HepG2 (cell line): Measurements from ENCODE around the gene CD53.

ENCODE experiments used
- CBFB ChIP-seq: sonication (generic); formaldehyde crosslinking; IDR thresholded peaks from 2 replicates; pipeline ENCODE4 v1.4.0; 2020; ENCODE audit warnings: missing genetic modification reagents
- MZF1 ChIP-seq: sonication (generic); formaldehyde crosslinking; IDR thresholded peaks from 2 replicates; pipeline ENCODE4 v1.8.1; 2023; ENCODE audit warnings: mild to moderate bottlenecking, missing genetic modification reagents, borderline replicate concordance
- NFE2L1 ChIP-seq: sonication (generic); formaldehyde crosslinking; IDR thresholded peaks from 2 replicates; pipeline ENCODE4 v1.4.0; 2020; ENCODE audit warnings: missing genetic modification reagents, mild to moderate bottlenecking, borderline replicate concordance
- POLR2A ChIP-seq, 2 experiments: IDR thresholded peaks; 2 replicates each; pipeline ENCODE4 v1.6.1; 2011; ENCODE audit warnings: low read depth in 2 of 2, low read length in 2 of 2, mild to moderate bottlenecking in 1 of 2, moderate library complexity in 1 of 2; ENCODE audit not compliant: insufficient read depth in 1 of 2
- POLR2AphosphoS5 ChIP-seq: IDR thresholded peaks from 2 replicates; pipeline ENCODE4 v1.6.1; 2012; ENCODE audit warnings: low read depth, low read length
- SIN3A ChIP-seq: IDR thresholded peaks from 2 replicates; pipeline ENCODE4 v1.6.1; 2011; ENCODE audit warnings: low read depth, mild to moderate bottlenecking, control low read depth, low read length, borderline replicate concordance
- ZNF549 ChIP-seq: sonication (generic); formaldehyde crosslinking; IDR thresholded peaks from 2 replicates; pipeline ENCODE4 v1.5.0; 2020; ENCODE audit warnings: missing genetic modification reagents
- TF ChIP-seq, protein P1 (sequence below): IDR thresholded peaks from 2 replicates; pipeline ENCODE4 v1.6.1; 2016; ENCODE audit warnings: mild to moderate bottlenecking

DNA sequence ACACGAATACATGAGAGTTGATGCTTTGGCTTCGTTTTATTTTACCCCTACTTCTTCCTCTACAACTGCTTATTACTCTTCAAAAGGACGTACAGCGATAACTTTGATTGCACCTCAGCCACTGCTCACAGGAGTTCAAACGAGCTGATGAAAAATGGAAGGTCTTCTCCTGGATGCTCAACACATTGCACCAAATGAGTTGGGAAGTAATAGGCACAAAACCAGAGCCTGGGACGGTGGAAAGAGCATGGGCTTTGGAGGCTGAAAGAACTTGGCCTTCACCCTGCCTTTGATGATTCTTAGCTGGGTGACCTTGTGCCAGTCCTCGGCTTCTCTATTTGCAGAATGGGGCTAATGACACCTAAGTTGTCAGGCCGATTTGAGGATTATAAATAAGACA is 4.8 kb downstream of the CD53 start:
- TF ChIP-seq, protein P1, sequence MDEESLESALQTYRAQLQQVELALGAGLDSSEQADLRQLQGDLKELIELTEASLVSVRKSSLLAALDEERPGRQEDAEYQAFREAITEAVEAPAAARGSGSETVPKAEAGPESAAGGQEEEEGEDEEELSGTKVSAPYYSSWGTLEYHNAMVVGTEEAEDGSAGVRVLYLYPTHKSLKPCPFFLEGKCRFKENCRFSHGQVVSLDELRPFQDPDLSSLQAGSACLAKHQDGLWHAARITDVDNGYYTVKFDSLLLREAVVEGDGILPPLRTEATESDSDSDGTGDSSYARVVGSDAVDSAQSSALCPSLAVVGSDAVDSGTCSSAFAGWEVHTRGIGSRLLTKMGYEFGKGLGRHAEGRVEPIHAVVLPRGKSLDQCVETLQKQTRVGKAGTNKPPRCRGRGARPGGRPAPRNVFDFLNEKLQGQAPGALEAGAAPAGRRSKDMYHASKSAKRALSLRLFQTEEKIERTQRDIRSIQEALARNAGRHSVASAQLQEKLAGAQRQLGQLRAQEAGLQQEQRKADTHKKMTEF, result no peak
- no peak for TF ChIP-seq ZNF549 (CRISPR knock-in tag)
- TF ChIP-seq MZF1 (CRISPR knock-in tag), result no peak
- TF ChIP-seq NFE2L1 (CRISPR knock-in tag), result no peak
- no peak for TF ChIP-seq POLR2AphosphoS5
- TF ChIP-seq SIN3A, result no peak
- no peak for TF ChIP-seq POLR2A (IDR thresholded peaks at IDR 0.05; ENCODE audit: insufficient read depth in 1 of 2, low read depth in 2 of 2, low read length in 2 of 2)
- TF ChIP-seq CBFB, result no peak
